GM19193 (cell line): ENCODE results near the gene HES2.

ENCODE experiments used
- POLR2A ChIP-seq: IDR thresholded peaks from 4 replicates; pipeline ENCODE4 v1.6.1; 2011; ENCODE audit not compliant: insufficient read depth, insufficient read length; ENCODE audit errors: extremely low read depth

HES2 gene

GRCh38 chr1:6378096-6378746, 41.5 kb downstream of the HES2 start:
- TF ChIP-seq POLR2A, result no peak

- TF ChIP-seq POLR2A, result no peak
Measured at GRCh38 chr1:6373961-6374720, 45.6 kb downstream of the HES2 start.

- TF ChIP-seq POLR2A, result no peak
Measured at GRCh38 chr1:6370006-6370405, 49.7 kb downstream of the HES2 start.

- no peak for TF ChIP-seq POLR2A
Measured at GRCh38 chr1:6367381-6368012, 52.2 kb downstream of the HES2 start.

GRCh38 chr1:6365047-6365446, 54.7 kb downstream of the HES2 start:
- no peak for TF ChIP-seq POLR2A
